ENCODE measurements around the gene BEND7. TPM values are rescaled to one million over a fixed set of nuclear protein-coding genes. Genes with fewer than 3 reads are reported as not detected.

BEND7 gene
- total RNA-seq, 1 experiment from 2014 or later = 12.8 TPM

GRCh38 chr10:13499150-13499549 lies 29.7 kb downstream of the BEND7 start:
- Mint-ChIP-seq H3K36me3 (no peaks in the 10 kb centered on the region), H3K4me3 (no peak overlapping the region), H3K27me3 (ENCODE audit: low read depth) (no peaks in the 10 kb centered on the region), H3K4me1 (no peaks in the 10 kb centered on the region), H3K9me3 (no peaks in the 10 kb centered on the region), H3K27ac (no peak overlapping the region)
- CTCF ChIA-PET = interaction anchor here (0.9 to 1.1 kb wide), 2 partner anchors 38 to 127 kb away, joined by 4 to 5 read pairs; no protein-coding TSS in a partner anchor
- ATAC-seq = no peak
- POLR2A ChIA-PET = no interaction called here
- TF ChIP-seq ZNF317 (CRISPR knock-in tag; IDR thresholded peaks at IDR 0.05; ENCODE audit: borderline replicate concordance, low read depth) (no peak), AFF4 (CRISPR knock-in tag; IDR thresholded peaks at IDR 0.05; ENCODE audit: borderline replicate concordance) (no peak), E2F1 (CRISPR knock-in tag; IDR thresholded peaks at IDR 0.05) (no peak), FOXK1 (CRISPR knock-in tag; IDR thresholded peaks at IDR 0.05) (no peak), MAX (CRISPR knock-in tag; IDR thresholded peaks at IDR 0.05) (no peak), TEAD4 (CRISPR knock-in tag; IDR thresholded peaks at IDR 0.05) (no peak), EMX1 (CRISPR knock-in tag; IDR thresholded peaks at IDR 0.05) (no peak), ZNF232 (CRISPR knock-in tag; IDR thresholded peaks at IDR 0.05) (no peak)
- DNase-seq (ENCODE audit: low spot score) = no peak

GRCh38 chr10:13496931-13497330 lies 31.9 kb downstream of the BEND7 start:
- Mint-ChIP-seq H3K27ac (no peak overlapping the region), H3K27me3 (ENCODE audit: low read depth) (no peaks in the 10 kb centered on the region), H3K36me3 (no peaks in the 10 kb centered on the region), H3K4me3 (no peak overlapping the region), H3K4me1 (no peaks in the 10 kb centered on the region), H3K9me3 (no peaks in the 10 kb centered on the region)
- CTCF ChIA-PET = interaction anchor here (0.8 to 1.3 kb wide), 2 partner anchors 17 to 57 kb away, joined by 3 to 4 read pairs; no protein-coding TSS in a partner anchor
- no peak for ATAC-seq
- no peak for DNase-seq (ENCODE audit: low spot score)
- POLR2A ChIA-PET = no interaction called here
- TF ChIP-seq MLX (CRISPR knock-in tag; IDR thresholded peaks at IDR 0.05) (no peak), ELF4 (CRISPR knock-in tag; IDR thresholded peaks at IDR 0.05; ENCODE audit: low read depth) (no peak), PRDM15 (CRISPR knock-in tag; IDR thresholded peaks at IDR 0.05) (no peak), TEAD1 (CRISPR knock-in tag; IDR thresholded peaks at IDR 0.05) (no peak), FOXP4 (CRISPR knock-in tag; IDR thresholded peaks at IDR 0.05) (no peak), MAX (CRISPR knock-in tag; IDR thresholded peaks at IDR 0.05) (no peak), IRF2 (CRISPR knock-in tag; IDR thresholded peaks at IDR 0.05; ENCODE audit: borderline replicate concordance, low read depth) (no peak), KAT7 (CRISPR knock-in tag; IDR thresholded peaks at IDR 0.05; ENCODE audit: borderline replicate concordance) (no peak), TCF7 (CRISPR knock-in tag; IDR thresholded peaks at IDR 0.05; ENCODE audit: low read depth) (no peak), E2F5 (CRISPR knock-in tag; IDR thresholded peaks at IDR 0.05) (no peak), USF2 (CRISPR knock-in tag; IDR thresholded peaks at IDR 0.05) (no peak), SMAD3 (CRISPR knock-in tag; IDR thresholded peaks at IDR 0.05; ENCODE audit: borderline replicate concordance) (no peak)

Measured in WTC11 (cell line).